HG03139 (cell line): ENCODE measurements around the gene MARVELD1.

Experiments
- ATAC-seq: cut with Tn5 transposase; IDR thresholded peaks from one replicate; pipeline ENCODE4 v1.9.1; 2021; ENCODE audit not compliant: unreplicated experiment

Gene MARVELD1

DNA sequence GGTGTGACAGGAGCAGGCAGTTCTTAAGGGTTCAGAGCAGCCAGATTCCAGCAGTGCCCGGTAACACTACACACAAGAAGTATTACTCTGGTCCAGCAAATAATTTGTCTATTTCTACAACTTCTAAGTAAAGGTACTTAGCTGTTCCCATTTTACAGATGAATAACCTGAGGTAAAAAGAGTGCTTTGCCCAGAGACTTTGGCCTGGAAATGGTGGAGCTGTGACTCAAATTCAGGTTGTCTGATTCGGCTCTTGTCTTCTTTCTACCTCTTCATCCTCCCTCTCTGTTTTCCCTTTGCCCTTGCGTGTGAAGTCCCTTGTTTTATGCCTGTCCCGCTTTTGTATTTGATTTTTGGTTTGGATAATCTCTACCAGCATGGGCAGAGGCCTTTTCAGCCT, 41.2 kb downstream of the MARVELD1 start:
- ATAC-seq: no peak

- no peak for ATAC-seq
These were observed 42.2 kb downstream of the MARVELD1 start for GRCh38 chr10:97755718-97756117.

GRCh38 chr10:97757471-97757870, 43.9 kb downstream of the MARVELD1 start:
- no peak for ATAC-seq

DNA sequence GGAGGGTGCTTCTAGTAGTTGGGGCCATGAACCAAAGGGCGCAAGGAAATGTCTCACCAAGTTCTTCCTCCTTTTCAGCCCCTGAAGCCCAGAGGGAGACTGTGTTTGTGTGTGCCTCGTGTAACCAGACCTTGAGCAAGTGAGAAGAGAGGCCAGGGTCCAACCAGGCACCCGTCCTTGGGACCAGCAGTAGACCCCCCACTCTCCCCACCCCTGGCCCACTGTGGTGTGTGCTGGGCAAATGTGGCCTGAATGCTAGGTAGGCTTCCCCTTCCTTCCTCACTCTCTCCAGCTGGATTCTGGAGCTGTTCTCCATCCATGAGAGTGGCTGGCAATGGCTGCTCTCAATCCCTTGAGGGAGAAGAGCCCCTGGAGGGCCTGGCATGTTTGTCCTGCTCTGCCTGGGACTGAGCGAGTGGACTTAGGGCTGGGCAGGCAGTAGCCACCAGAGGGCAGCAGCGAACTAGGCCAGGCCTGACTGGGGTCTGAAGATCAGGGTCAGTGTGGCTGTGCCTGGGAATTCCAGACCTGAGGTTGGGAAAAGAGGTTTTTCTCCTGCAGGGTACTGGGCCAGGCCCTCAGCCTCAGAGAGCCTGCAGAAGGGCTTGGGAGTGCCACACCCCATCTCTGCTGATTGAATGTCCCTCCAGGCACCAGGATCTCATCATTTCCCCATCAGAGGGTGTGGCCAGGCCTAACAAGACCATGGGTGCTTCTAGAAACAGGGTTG, 45.8 kb downstream of the MARVELD1 start:
- no peak for ATAC-seq

- ATAC-seq: no peak
These were observed 46.4 kb downstream of the MARVELD1 start for GRCh38 chr10:97759946-97760345.

DNA sequence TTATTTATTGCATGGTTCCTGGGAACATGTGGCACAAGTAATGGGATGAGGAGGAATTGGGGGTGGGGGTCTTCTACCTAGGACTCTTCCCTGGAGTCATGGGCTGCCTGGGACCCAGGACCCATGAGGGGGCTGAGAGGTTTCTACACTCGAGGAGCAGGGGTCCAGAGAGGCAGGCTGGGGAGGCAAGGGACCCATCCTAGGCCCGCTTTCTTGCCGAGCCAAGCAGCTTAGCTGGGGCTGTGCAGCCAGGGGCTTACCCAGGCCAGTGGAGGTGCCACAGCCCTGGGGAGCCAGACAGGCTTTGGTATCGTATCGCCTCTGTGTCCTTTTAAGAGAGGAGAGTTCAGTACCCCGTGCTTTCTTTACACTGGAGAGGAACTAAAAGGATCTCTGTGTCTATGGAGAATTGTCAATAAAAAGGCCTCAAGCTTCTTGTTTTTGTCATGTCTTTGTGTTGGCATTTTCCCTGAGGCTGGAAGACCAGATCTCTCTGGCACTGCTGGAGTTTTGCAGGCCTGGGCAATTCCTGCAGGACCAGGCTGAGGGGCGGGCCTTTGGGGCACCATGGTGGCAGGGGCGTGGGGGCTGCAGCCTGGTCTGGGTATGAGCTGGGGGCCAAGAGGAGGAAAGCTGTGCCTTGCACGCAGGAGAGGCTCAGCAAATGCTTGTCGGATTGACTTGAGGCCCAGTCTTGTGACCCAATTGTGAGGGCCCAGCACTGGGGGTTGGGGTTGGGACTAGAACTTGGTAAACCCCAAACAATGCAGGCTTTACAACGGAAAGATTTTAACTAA, 47.1 kb downstream of the MARVELD1 start:
- no peak for ATAC-seq

- no peak for ATAC-seq
These were observed 47.9 kb downstream of the MARVELD1 start for GRCh38 chr10:97761331-97761865.

DNA sequence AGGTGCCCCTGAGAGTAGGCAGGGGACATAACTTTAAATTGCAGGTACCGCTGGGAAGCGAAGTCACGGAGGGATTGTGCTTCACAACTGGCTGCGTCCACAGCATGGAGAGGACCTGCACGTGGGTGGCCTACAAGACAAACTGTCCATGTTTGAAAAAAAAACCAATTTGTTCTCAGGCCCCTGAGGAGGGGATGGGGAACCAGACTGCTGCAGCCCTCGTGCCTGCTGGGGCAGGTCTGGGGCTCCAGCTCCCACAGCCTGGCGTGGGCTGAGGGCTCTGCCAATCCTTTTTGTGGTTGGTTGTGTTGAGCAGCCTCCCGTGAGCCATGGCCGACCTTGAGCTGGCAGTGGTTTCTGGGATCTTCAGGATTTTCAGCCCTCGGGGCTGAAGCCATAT, 48.5 kb downstream of the MARVELD1 start:
- ATAC-seq: no peak

DNA sequence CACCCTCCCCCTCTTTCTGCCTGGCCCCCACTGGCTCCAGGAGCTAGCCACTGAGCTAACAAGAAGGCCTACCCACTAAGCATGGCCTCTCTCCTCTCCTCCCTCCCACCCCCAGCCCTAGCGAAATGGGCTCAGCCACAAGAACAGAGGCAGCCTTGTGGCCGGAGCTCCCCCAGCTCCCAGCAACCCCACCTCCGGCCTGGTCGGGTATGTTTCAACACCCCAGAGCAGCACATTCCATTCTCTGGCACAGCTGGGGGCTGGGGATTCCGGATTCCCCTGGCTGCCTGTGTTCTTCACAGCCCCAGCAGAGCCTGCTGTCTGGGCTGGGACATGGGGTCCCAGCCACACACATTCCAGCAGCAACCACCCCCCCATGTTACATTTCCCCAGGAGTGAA, 49.3 kb downstream of the MARVELD1 start:
- ATAC-seq: no peak

DNA sequence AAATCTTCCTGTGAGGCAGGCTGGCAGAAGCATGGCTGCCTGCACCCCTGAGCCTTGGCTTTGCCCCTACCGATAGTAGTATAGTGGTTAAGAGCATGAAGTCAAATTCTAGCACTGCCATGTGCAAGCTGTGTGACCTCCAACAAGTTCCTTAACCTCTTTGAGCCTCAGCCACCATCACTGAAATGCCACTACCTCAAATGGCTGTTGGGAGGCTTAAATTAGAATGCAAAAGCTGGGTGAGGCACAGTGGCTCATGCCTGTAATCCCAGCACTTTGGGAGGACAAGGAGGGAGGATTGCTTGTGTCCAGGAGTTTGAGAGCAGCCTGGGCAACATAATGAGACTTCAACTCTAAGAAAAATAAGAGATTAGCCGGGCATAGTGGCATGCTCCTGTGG, 49.9 kb downstream of the MARVELD1 start:
- no peak for ATAC-seq

DNA sequence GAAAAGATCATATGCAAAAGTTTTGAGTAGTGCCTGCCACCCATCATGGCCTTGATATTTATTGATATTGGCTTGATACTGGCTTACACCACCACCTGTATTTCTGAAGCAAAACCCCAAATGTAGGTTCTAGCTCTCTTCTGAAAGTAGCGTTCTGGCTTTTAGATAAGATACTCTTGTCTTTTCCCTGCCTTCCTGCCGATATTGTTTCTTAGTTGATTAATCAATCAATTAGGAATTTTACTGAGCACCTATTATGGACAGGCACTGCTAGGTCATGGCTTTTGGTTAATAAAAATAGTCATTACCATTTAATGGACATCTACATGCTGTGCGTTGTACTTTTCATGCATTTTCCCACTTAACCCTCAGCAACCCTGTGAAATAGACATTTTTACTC, 50.4 kb downstream of the MARVELD1 start:
- no peak for ATAC-seq

GRCh38 chr10:97764519-97764931, 51.0 kb downstream of the MARVELD1 start:
- peak; percentile 62 for ATAC-seq

DNA sequence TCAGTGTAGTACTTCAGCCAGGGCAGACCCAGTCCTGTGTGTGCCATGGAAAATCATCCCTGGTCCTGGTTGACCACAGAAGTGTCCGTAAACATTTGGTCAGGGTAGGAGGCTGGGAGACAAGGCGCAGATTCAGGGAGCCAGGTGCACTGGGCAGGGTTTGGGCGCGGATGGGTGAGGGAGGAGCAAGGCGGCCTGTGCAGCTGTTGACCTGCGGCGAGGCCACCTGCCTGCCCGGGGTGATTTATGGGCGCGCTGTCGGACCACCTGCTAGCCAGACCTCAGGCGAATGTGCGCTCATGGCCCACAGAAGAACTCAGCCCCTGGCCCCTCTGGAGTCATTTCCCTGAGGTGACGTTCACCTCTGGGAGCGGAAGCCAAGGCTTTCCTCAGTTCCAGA, 51.7 kb downstream of the MARVELD1 start:
- no peak for ATAC-seq

GRCh38 chr10:97766106-97766810, 52.7 kb downstream of the MARVELD1 start:
- ATAC-seq: no peak

DNA sequence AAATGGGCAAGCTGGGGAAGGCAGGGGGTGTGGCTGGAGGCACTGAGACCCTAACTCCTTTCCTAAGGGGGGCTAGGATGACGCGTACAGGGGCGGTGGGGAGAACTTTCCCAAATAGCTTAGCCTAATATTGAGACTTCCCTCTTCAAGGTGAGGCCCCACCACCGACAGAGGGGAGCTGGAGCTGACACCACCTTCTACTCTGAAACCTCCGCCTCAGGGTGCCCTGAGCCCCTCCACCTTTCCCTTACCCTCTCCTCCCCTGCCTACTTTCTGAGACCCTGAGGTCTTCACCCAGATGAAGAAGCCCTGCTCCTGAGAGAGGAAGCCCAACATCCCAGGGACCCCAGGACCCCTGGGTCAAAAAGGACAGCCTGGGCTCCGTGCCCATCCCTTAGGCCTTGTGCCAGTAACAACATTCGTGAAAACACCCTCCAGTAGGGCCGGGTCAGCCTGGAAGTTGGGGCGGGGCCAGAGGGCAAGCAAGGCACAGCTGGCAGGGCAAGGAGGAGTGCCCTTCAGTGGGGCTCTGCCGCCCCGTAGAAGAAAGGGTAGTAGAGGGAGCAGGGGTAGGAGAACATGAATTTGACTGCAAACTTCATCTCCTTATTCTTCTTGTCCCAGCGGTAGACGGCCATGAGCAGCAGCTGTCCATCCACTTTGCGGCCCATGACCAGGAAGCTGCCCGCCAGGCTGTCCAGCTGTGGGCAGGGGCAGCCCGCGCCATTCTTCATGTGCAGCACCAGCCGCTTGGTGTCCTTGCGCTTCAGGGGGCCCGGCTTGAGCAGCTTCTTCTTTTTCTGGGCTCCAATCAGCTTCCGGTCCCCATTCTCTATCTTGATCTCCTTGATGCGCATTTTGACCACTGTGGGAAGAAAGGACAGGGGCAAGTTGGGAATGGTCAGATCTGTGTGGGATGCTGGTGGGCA, 53.7 kb downstream of the MARVELD1 start:
- ATAC-seq: no peak
